ENCODE data around the gene COPS7B.

The COPS7B gene

DNA sequence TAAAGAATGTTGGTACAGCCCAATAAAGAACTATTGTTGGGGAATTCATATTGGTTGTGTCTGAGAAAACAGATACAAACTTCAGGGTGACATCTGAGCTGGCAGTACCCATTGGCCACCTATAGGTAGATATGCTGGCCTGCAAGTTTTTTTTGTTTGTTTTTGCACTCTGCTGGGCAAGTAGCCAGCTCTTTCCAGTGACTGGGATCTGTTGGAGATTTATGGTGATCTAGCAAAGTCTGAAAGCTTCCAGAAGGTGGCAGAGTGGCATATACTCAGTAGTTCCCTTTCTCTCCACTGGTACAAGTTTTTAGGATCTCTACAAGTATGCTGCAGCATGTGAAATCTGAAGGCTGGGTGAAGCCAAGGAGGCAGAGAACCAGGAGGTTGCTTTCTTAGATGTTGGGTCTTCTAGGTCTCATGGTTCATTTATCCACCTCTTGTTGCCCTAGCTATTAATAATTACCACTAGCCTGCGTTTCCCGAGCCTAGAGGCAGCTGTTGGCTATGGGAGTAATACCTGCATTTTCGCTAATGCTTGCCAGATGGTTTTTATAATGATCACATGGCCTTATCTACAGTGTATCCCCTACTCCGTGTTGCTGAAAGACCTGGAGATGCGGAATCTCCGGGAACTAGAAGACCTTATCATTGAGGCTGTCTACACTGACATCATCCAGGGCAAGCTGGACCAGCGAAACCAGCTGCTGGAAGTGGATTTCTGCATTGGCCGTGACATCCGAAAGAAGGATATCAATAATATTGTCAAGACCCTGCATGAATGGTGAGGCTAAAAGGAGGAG, 9.5 kb downstream of the COPS7B start:
- WGBS, result 96% methylated on average over 9 of the region's 9 CpGs
- H3K18ac ChIP-seq (ENCODE audit: low read depth in 1 of 2, low read length in 2 of 2), result no peak overlapping the region

DNA sequence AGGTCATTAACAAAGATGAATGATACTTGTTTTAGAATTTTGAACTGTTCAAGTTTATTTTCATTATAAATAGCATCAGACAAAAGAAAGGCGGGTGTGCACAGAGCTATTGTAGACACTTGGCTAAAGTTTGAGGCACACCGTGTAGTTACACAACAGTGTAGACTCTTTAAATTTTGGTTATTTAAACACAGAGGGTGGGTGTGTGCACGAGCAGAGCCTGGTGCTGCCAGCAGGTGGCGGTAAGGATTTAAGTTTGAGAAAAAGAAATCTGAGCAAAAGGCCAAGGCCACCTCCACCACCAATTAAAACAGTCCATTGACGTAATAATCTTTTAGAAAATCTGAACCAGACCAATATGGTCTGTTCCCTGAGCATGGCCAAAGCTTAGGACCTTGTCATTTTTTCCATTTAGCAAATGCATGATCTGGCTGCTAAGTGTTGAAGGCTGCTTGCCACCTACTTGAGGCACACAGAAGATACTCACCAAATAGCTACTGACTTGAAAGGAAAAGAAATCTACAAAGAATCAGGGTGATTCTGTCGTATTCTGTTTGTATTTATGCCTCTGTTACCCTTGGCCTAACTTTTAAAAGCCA, 14.3 kb downstream of the COPS7B start:
- Histone ChIP-seq H3K4me3 (ENCODE audit: insufficient read depth in 1 of 2, low read depth in 1 of 2, low read length in 2 of 2) (no peak overlapping the region), H3K9me3 (ENCODE audit: control insufficient read depth, low read length) (no peaks in the 10 kb centered on the region), H3K79me1 (replicated peaks; ENCODE audit: low read length, poor library complexity, severe bottlenecking) (peaks cover 44% of the 10 kb centered on the region), H2BK12ac (ENCODE audit: low read length in 2 of 2) (no peak overlapping the region), H4K8ac (ENCODE audit: low read length) (no peak overlapping the region), H3K27me3 (ENCODE audit: control insufficient read depth in 1 of 2, insufficient read depth in 1 of 2, low read length in 2 of 2) (no peaks in the 10 kb centered on the region), H3K23ac (ENCODE audit: low read length in 2 of 2) (no peak overlapping the region), H2BK120ac (ENCODE audit: low read depth, low read length) (no peak overlapping the region), H3K9ac (ENCODE audit: low read length) (peak overlapping the region; percentile 27), H2AFZ (ENCODE audit: low read depth, low read length) (no peak overlapping the region), H3K18ac (ENCODE audit: low read depth in 1 of 2, low read length in 2 of 2) (no peak overlapping the region), H2AK5ac (ENCODE audit: low read length, severe bottlenecking) (no peak overlapping the region), H2BK5ac (ENCODE audit: low read depth, low read length, poor library complexity, severe bottlenecking) (no peak overlapping the region), H4K91ac (ENCODE audit: low read length) (no peak overlapping the region), H3K4me2 (ENCODE audit: low read length, poor library complexity, severe bottlenecking) (no peak overlapping the region), H3K36me3 (ENCODE audit: control insufficient read depth in 1 of 2, insufficient read depth in 2 of 2, low read depth in 1 of 2, low read length in 2 of 2) (peaks cover 37 to 65% of the 10 kb centered on the region in 2 experiments), H3K14ac (ENCODE audit: low read length in 2 of 2) (no peak overlapping the region), H2BK15ac (ENCODE audit: low read depth, poor library complexity, severe bottlenecking) (no peak overlapping the region), H3K27ac (ENCODE audit: low read length, poor library complexity, severe bottlenecking) (no peak overlapping the region), H3K4ac (ENCODE audit: low read depth in 1 of 2, low read length in 2 of 2) (no peak overlapping the region), H3K4me1 (ENCODE audit: control insufficient read depth, insufficient read depth, low read depth, low read length) (peaks cover 5% of the 10 kb centered on the region)
- WGBS, result 84% methylated on average over 3 of the region's 6 CpGs
- peak; percentile 41 for DNase-seq

More for the DNA sequence above, 9.5 kb downstream of the COPS7B start:
- peak; percentile 68 for DNase-seq
- H2BK120ac ChIP-seq (ENCODE audit: low read depth, low read length), result no peak overlapping the region
- no peak overlapping the region for H3K14ac ChIP-seq (ENCODE audit: low read length in 2 of 2)
- no peaks in the 10 kb centered on the region for H3K27me3 ChIP-seq (ENCODE audit: control insufficient read depth in 1 of 2, insufficient read depth in 1 of 2, low read length in 2 of 2)
- H4K8ac ChIP-seq (ENCODE audit: low read length), result no peak overlapping the region
- H2BK15ac ChIP-seq (ENCODE audit: low read depth, poor library complexity, severe bottlenecking), result no peak overlapping the region
- peaks cover 27 to 75% of the 10 kb centered on the region in 2 experiments for H3K36me3 ChIP-seq (ENCODE audit: control insufficient read depth in 1 of 2, insufficient read depth in 2 of 2, low read depth in 1 of 2, low read length in 2 of 2)
- H3K4ac ChIP-seq (ENCODE audit: low read depth in 1 of 2, low read length in 2 of 2), result no peak overlapping the region
- no peak overlapping the region for H2BK12ac ChIP-seq (ENCODE audit: low read length in 2 of 2)
- no peak overlapping the region for H3K4me2 ChIP-seq (ENCODE audit: low read length, poor library complexity, severe bottlenecking)
- H3K27ac ChIP-seq (ENCODE audit: low read length, poor library complexity, severe bottlenecking), result peak overlapping the region; percentile 20
- H2BK5ac ChIP-seq (ENCODE audit: low read depth, low read length, poor library complexity, severe bottlenecking), result no peak overlapping the region
- H3K4me1 ChIP-seq (ENCODE audit: control insufficient read depth, insufficient read depth, low read depth, low read length), result peaks cover 5% of the 10 kb centered on the region
- peak overlapping the region; percentile 13 for H2AK5ac ChIP-seq (ENCODE audit: low read length, severe bottlenecking)
- no peaks in the 10 kb centered on the region for H3K9me3 ChIP-seq (ENCODE audit: control insufficient read depth, low read length)
- peaks cover 35% of the 10 kb centered on the region for H3K79me1 ChIP-seq (replicated peaks; ENCODE audit: low read length, poor library complexity, severe bottlenecking)
- no peak overlapping the region for H2AFZ ChIP-seq (ENCODE audit: low read depth, low read length)
- H3K9ac ChIP-seq (ENCODE audit: low read length), result no peak overlapping the region
- H3K4me3 ChIP-seq (ENCODE audit: insufficient read depth in 1 of 2, low read depth in 1 of 2, low read length in 2 of 2), result no peak overlapping the region
- H4K91ac ChIP-seq (ENCODE audit: low read length), result no peak overlapping the region
- no peak overlapping the region for H3K23ac ChIP-seq (ENCODE audit: low read length in 2 of 2)

DNA sequence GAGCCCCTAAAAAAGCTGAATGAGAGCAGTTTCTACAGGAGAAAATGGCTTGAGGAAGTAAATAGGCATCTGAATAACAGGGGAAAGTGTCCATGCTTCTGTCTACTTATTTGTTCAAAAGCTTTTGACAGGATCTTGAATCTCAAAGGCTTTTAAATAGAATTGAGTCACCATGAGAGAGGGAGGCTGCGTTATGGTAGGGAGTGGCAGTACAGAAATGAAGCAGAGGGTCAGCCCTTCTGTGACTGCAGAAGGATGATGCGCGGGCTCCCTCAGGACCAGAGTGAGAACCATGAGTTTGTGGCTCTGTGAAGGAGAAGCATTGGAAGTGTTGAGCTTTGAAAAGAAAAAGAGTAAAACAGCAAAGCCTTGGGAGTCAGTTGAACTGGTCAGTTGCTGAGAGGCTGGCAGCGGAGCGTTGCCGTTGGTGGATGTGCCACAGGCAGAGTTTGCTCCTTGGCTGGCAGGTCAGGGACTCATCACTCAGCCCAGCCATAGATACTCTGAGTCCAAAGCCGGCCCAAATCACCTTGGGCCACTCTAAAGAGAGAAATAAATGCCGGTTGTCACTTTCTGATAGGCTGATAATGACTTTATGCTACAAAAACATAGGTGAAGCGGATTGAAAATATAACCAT, 17.4 kb downstream of the COPS7B start:
- H3K9me3 ChIP-seq (ENCODE audit: control insufficient read depth, low read length), result no peaks in the 10 kb centered on the region
- H3K23ac ChIP-seq (ENCODE audit: low read length in 2 of 2), result no peak overlapping the region
- H3K9ac ChIP-seq (ENCODE audit: low read length), result no peak overlapping the region
- no peak overlapping the region for H4K91ac ChIP-seq (ENCODE audit: low read length)
- peaks cover 41% of the 10 kb centered on the region for H3K79me1 ChIP-seq (replicated peaks; ENCODE audit: low read length, poor library complexity, severe bottlenecking)
- no peak overlapping the region for H2BK5ac ChIP-seq (ENCODE audit: low read depth, low read length, poor library complexity, severe bottlenecking)
- no peaks in the 10 kb centered on the region for H3K27me3 ChIP-seq (ENCODE audit: control insufficient read depth in 1 of 2, insufficient read depth in 1 of 2, low read length in 2 of 2)
- no peak for DNase-seq
- H3K4ac ChIP-seq (ENCODE audit: low read depth in 1 of 2, low read length in 2 of 2), result no peak overlapping the region
- H3K4me3 ChIP-seq (ENCODE audit: insufficient read depth in 1 of 2, low read depth in 1 of 2, low read length in 2 of 2), result no peak overlapping the region
- H3K36me3 ChIP-seq (ENCODE audit: control insufficient read depth in 1 of 2, insufficient read depth in 2 of 2, low read depth in 1 of 2, low read length in 2 of 2), result peaks cover 45 to 70% of the 10 kb centered on the region in 2 experiments
- H4K8ac ChIP-seq (ENCODE audit: low read length), result no peak overlapping the region
- H3K4me1 ChIP-seq (ENCODE audit: control insufficient read depth, insufficient read depth, low read depth, low read length), result no peaks in the 10 kb centered on the region
- no peak overlapping the region for H3K14ac ChIP-seq (ENCODE audit: low read length in 2 of 2)
- H3K4me2 ChIP-seq (ENCODE audit: low read length, poor library complexity, severe bottlenecking), result no peak overlapping the region
- H2AK5ac ChIP-seq (ENCODE audit: low read length, severe bottlenecking), result no peak overlapping the region
- no peak overlapping the region for H3K27ac ChIP-seq (ENCODE audit: low read length, poor library complexity, severe bottlenecking)
- H2AFZ ChIP-seq (ENCODE audit: low read depth, low read length), result no peak overlapping the region
- 98% methylated on average over 9 of the region's 9 CpGs for WGBS
- no peak overlapping the region for H2BK120ac ChIP-seq (ENCODE audit: low read depth, low read length)
- H2BK12ac ChIP-seq (ENCODE audit: low read length in 2 of 2), result no peak overlapping the region
- peak overlapping the region; percentile 40 for H2BK15ac ChIP-seq (ENCODE audit: low read depth, poor library complexity, severe bottlenecking)
- no peak overlapping the region for H3K18ac ChIP-seq (ENCODE audit: low read depth in 1 of 2, low read length in 2 of 2)

DNA sequence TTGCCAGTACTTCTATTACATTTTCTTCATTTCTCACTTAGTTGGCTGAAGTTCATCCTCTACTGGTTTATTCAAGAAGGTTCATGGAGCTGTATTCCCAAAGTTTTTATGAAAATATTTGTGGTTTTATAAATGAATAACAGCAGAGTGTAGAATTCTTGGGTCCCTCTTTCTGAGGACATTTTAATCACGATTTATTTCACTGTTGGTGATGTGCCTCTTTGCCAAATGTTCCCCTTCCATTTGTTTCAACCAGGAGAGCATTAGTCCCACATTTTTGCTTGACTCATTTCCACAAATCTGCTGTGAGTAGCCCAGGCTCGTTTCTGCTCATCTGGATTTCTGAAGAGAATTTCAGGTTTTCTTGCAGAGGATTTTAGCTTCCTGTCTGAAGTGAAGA, 20.8 kb downstream of the COPS7B start:
- H2BK12ac ChIP-seq (ENCODE audit: low read length in 2 of 2), result no peak overlapping the region
- no peak overlapping the region for H4K8ac ChIP-seq (ENCODE audit: low read length)
- H3K23ac ChIP-seq (ENCODE audit: low read length in 2 of 2), result no peak overlapping the region
- H3K18ac ChIP-seq (ENCODE audit: low read depth in 1 of 2, low read length in 2 of 2), result no peak overlapping the region
- no peak overlapping the region for H3K14ac ChIP-seq (ENCODE audit: low read length in 2 of 2)
- peaks cover 46 to 65% of the 10 kb centered on the region in 2 experiments for H3K36me3 ChIP-seq (ENCODE audit: control insufficient read depth in 1 of 2, insufficient read depth in 2 of 2, low read depth in 1 of 2, low read length in 2 of 2)
- no peak overlapping the region for H2BK5ac ChIP-seq (ENCODE audit: low read depth, low read length, poor library complexity, severe bottlenecking)
- no peak overlapping the region for H3K9ac ChIP-seq (ENCODE audit: low read length)
- no peak overlapping the region for H2BK120ac ChIP-seq (ENCODE audit: low read depth, low read length)
- H3K27me3 ChIP-seq (ENCODE audit: control insufficient read depth in 1 of 2, insufficient read depth in 1 of 2, low read length in 2 of 2), result no peaks in the 10 kb centered on the region
- no peak overlapping the region for H3K27ac ChIP-seq (ENCODE audit: low read length, poor library complexity, severe bottlenecking)
- H2BK15ac ChIP-seq (ENCODE audit: low read depth, poor library complexity, severe bottlenecking), result no peak overlapping the region
- 93% methylated on average over 2 of the region's 2 CpGs for WGBS
- H2AFZ ChIP-seq (ENCODE audit: low read depth, low read length), result no peak overlapping the region
- H3K4me2 ChIP-seq (ENCODE audit: low read length, poor library complexity, severe bottlenecking), result no peak overlapping the region
- H3K4ac ChIP-seq (ENCODE audit: low read depth in 1 of 2, low read length in 2 of 2), result no peak overlapping the region
- peaks cover 31% of the 10 kb centered on the region for H3K79me1 ChIP-seq (replicated peaks; ENCODE audit: low read length, poor library complexity, severe bottlenecking)
- no peaks in the 10 kb centered on the region for H3K9me3 ChIP-seq (ENCODE audit: control insufficient read depth, low read length)
- no peak overlapping the region for H3K4me3 ChIP-seq (ENCODE audit: insufficient read depth in 1 of 2, low read depth in 1 of 2, low read length in 2 of 2)
- H3K4me1 ChIP-seq (ENCODE audit: control insufficient read depth, insufficient read depth, low read depth, low read length), result peaks cover 6% of the 10 kb centered on the region
- DNase-seq, result no peak
- H4K91ac ChIP-seq (ENCODE audit: low read length), result no peak overlapping the region
- no peak overlapping the region for H2AK5ac ChIP-seq (ENCODE audit: low read length, severe bottlenecking)
